WERI-Rb-1 (cell line): ENCODE results near the gene NFIL3.
A peak's percentile ranks its signal among the peaks of the same experiment; 100 is the strongest.

Experiments used
- DNase-seq: peaks from one replicate; pipeline ENCODE4 v3.0.0-alpha.2; 2020
- H3K27ac ChIP-seq: fragments of 250-450 bp; sonication (Bioruptor Pico); 2 replicates; pipeline ENCODE4 v1.5.1; 2020; ENCODE audit warnings: mild to moderate bottlenecking, moderate library complexity
- H3K27me3 ChIP-seq: fragments of 250-450 bp; sonication (Bioruptor Pico); 2 replicates; pipeline ENCODE4 v1.5.1; 2021; ENCODE audit warnings: mild to moderate bottlenecking, low read depth, moderate library complexity; ENCODE audit not compliant: insufficient read depth, severe bottlenecking
- H3K36me3 ChIP-seq: fragments of 250-450 bp; sonication (Bioruptor Pico); 2 replicates; pipeline ENCODE4 v1.5.1; 2020; ENCODE audit warnings: mild to moderate bottlenecking, moderate library complexity
- H3K4me3 ChIP-seq: 2 replicates; pipeline ENCODE4 v1.5.1; 2011; ENCODE audit warnings: low read depth, mild to moderate bottlenecking, control low read depth, low read length
- H3K9me3 ChIP-seq: fragments of 250-450 bp; sonication (Bioruptor Pico); 2 replicates; pipeline ENCODE4 v1.5.1; 2021; ENCODE audit warnings: mild to moderate bottlenecking, moderate library complexity; ENCODE audit not compliant: severe bottlenecking
- TF ChIP-seq, protein P1 (sequence below): IDR thresholded peaks from 2 replicates; pipeline ENCODE4 v1.5.1; 2011; ENCODE audit warnings: low read depth, mild to moderate bottlenecking, control low read depth, inconsistent platforms, low read length

Gene NFIL3

GRCh38 chr9:91445135-91445534 is 21.5 kb upstream of the NFIL3 start:
- H3K9me3 ChIP-seq = peaks cover 10% of the 10 kb centered on the region
- H3K4me3 ChIP-seq = no peak overlapping the region
- no peak overlapping the region for H3K27ac ChIP-seq
- TF ChIP-seq, protein P1, sequence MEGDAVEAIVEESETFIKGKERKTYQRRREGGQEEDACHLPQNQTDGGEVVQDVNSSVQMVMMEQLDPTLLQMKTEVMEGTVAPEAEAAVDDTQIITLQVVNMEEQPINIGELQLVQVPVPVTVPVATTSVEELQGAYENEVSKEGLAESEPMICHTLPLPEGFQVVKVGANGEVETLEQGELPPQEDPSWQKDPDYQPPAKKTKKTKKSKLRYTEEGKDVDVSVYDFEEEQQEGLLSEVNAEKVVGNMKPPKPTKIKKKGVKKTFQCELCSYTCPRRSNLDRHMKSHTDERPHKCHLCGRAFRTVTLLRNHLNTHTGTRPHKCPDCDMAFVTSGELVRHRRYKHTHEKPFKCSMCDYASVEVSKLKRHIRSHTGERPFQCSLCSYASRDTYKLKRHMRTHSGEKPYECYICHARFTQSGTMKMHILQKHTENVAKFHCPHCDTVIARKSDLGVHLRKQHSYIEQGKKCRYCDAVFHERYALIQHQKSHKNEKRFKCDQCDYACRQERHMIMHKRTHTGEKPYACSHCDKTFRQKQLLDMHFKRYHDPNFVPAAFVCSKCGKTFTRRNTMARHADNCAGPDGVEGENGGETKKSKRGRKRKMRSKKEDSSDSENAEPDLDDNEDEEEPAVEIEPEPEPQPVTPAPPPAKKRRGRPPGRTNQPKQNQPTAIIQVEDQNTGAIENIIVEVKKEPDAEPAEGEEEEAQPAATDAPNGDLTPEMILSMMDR = no peak
- no peaks in the 10 kb centered on the region for H3K36me3 ChIP-seq
- no peaks in the 10 kb centered on the region for H3K27me3 ChIP-seq
- no peak for DNase-seq

DNA sequence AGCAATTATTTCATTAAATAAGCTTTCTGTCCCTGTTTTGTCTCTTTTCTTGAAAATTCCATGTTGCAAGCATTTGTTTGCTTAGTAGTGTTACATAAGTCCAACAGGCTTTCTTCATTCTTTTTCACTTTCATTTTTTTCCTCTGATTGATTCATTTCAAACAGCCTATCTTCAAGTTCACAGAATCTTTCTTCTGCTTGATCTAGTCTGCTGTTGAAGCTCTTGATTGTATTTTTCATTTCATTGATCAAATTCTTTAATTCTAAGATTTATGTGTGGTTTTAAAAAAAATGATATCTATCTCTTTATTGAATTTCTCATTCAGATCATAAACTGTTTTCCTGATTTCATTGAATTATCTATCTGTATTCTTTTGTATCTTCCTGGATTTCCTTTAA is 20.4 kb upstream of the NFIL3 start:
- no peak for DNase-seq
- Histone ChIP-seq H3K27ac (no peak overlapping the region), H3K36me3 (no peaks in the 10 kb centered on the region), H3K4me3 (no peak overlapping the region), H3K9me3 (peaks cover 10% of the 10 kb centered on the region), H3K27me3 (no peaks in the 10 kb centered on the region)
- TF ChIP-seq, protein P1 = no peak

DNA sequence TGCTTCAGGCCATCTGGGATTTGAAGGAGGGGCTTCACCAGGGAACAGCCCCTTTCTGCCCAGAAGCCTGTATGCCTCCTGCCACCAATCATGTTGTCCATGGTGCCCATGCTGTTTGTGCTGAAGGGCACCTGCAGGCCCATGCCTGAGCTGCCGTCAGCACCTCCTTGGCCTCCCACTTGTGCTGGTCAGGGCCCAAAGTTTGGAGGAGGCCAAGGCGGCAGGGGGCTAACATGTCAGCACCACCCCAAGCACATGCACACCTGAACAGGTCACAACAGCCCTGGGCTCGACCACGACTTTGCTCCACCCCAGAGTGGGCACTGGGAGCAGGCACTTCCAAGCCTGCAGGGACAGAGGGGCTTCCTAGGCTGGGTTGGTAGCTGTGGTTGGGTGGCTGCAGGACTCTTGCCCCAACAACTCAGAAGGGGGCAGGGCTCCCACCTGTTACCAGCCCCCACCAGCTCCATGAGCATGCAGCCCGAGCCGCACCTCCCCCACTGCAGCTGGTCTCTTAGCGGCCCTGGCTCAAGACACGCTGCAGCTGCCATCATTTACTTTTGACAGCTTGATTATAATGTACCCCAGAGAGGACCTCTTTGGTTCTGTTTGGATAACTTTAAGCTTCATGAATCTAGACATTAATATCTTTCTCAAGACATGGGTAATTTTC is 19.8 kb upstream of the NFIL3 start:
- TF ChIP-seq, protein P1 = no peak
- no peaks in the 10 kb centered on the region for H3K27me3 ChIP-seq
- DNase-seq = no peak
- no peak overlapping the region for H3K27ac ChIP-seq
- H3K4me3 ChIP-seq = no peak overlapping the region
- H3K9me3 ChIP-seq = peaks cover 10% of the 10 kb centered on the region
- no peaks in the 10 kb centered on the region for H3K36me3 ChIP-seq

- TF ChIP-seq, protein P1 = no peak
- no peak overlapping the region for H3K4me3 ChIP-seq
Measured at GRCh38 chr9:91436841-91437240, 13.2 kb upstream of the NFIL3 start.

GRCh38 chr9:91433180-91433579 is 9.5 kb upstream of the NFIL3 start:
- no peak for DNase-seq
- TF ChIP-seq, protein P1 = peak; percentile 49; the same call in 1 of the 2 replicates
- no peak overlapping the region for H3K27ac ChIP-seq
- no peak overlapping the region for H3K4me3 ChIP-seq
- no peaks in the 10 kb centered on the region for H3K9me3 ChIP-seq
- H3K36me3 ChIP-seq = no peaks in the 10 kb centered on the region
- no peaks in the 10 kb centered on the region for H3K27me3 ChIP-seq

More at GRCh38 chr9:91436841-91437240, 13.2 kb upstream of the NFIL3 start:
- no peaks in the 10 kb centered on the region for H3K36me3 ChIP-seq
- no peaks in the 10 kb centered on the region for H3K9me3 ChIP-seq
- DNase-seq = no peak
- H3K27ac ChIP-seq = no peak overlapping the region
- H3K27me3 ChIP-seq = no peaks in the 10 kb centered on the region

GRCh38 chr9:91431485-91431884 is 7.9 kb upstream of the NFIL3 start:
- Histone ChIP-seq H3K9me3 (no peaks in the 10 kb centered on the region), H3K36me3 (no peaks in the 10 kb centered on the region), H3K27me3 (no peaks in the 10 kb centered on the region), H3K4me3 (no peak overlapping the region), H3K27ac (no peak overlapping the region)
- TF ChIP-seq, protein P1 = no peak
- no peak for DNase-seq
